Uterus (tissue), 2 donors: ENCODE data around the gene BORCS6.
"Not testable (repeated sequence)": the region's sequence is repeated elsewhere in the genome, so short reads cannot be mapped to it uniquely, and the experiment has no call there.

ENCODE experiments used
- CTCF ChIP-seq, 4 experiments: fragments of 200-600 bp in 2 of 4; fragments of 450-650 bp in 2 of 4; sonication (generic) in 2 of 4; IDR thresholded peaks; one replicate each; pipeline ENCODE4 v1.5.1; 2016 to 2019; ENCODE audit warnings: antibody characterized with exemption in 4 of 4, mild to moderate bottlenecking in 2 of 4, moderate library complexity in 1 of 4
- POLR2A ChIP-seq, 2 donors: fragments of 450-650 bp; IDR thresholded peaks; one replicate each; pipeline ENCODE4 v1.6.1; 2016; ENCODE audit warnings: antibody characterized with exemption in 2 of 2, mild to moderate bottlenecking in 1 of 2, moderate library complexity in 1 of 2

- TF ChIP-seq POLR2A, CTCF (IDR thresholded peaks at IDR 0.05): not testable (repeated sequence)
Measured at GRCh38 chr17:8170186-8170585, 19.8 kb downstream of the BORCS6 start.
